ENCODE measurements around the gene RRAS2. TPM values are rescaled to one million over a fixed set of nuclear protein-coding genes. Genes with fewer than 3 reads are reported as not detected.
"Not testable (repeated sequence)": the region's sequence is repeated elsewhere in the genome, so short reads cannot be mapped to it uniquely, and the experiment has no call there.

Gene RRAS2
- total RNA-seq, 1 experiment from 2014 or later = 193 TPM

- no peak for DNase-seq (ENCODE audit: low read depth)
- in situ Hi-C loops (cut with HindIII; ENCODE audit: low pct_unique_long_range_greater_than_20kb, low sequenced_read_pairs) = no loop called here
Measured at GRCh38 chr11:14318581-14318981, 40.4 kb downstream of the RRAS2 start.

- DNase-seq (ENCODE audit: low read depth) = no peak
- in situ Hi-C loops (cut with HindIII; ENCODE audit: low pct_unique_long_range_greater_than_20kb, low sequenced_read_pairs) = no loop called here
Measured at GRCh38 chr11:14317659-14318325, 41.2 kb downstream of the RRAS2 start.

GRCh38 chr11:14315130-14315529 is 43.9 kb downstream of the RRAS2 start:
- in situ Hi-C loops (cut with HindIII; ENCODE audit: low pct_unique_long_range_greater_than_20kb, low sequenced_read_pairs) = no loop called here
- DNase-seq (ENCODE audit: low read depth) = no peak

- in situ Hi-C loops (cut with HindIII; ENCODE audit: low pct_unique_long_range_greater_than_20kb, low sequenced_read_pairs) = no loop called here
- no peak for DNase-seq (ENCODE audit: low read depth)
Measured at GRCh38 chr11:14314127-14314526, 44.9 kb downstream of the RRAS2 start.

- DNase-seq (ENCODE audit: low read depth) = no peak
- in situ Hi-C loops (cut with HindIII; ENCODE audit: low pct_unique_long_range_greater_than_20kb, low sequenced_read_pairs) = no loop called here
Measured at GRCh38 chr11:14312736-14313438, 46.1 kb downstream of the RRAS2 start.

GRCh38 chr11:14310679-14311078 is 48.3 kb downstream of the RRAS2 start:
- in situ Hi-C loops (cut with HindIII; ENCODE audit: low pct_unique_long_range_greater_than_20kb, low sequenced_read_pairs) = no loop called here
- no peak for DNase-seq (ENCODE audit: low read depth)

GRCh38 chr11:14309425-14310192 is 49.4 kb downstream of the RRAS2 start:
- in situ Hi-C loops (cut with HindIII; ENCODE audit: low pct_unique_long_range_greater_than_20kb, low sequenced_read_pairs) = no loop called here
- no peak for DNase-seq (ENCODE audit: low read depth)

GRCh38 chr11:14308897-14309387 is 50.0 kb downstream of the RRAS2 start:
- no peak for DNase-seq (ENCODE audit: low read depth)
- in situ Hi-C loops (cut with HindIII; ENCODE audit: low pct_unique_long_range_greater_than_20kb, low sequenced_read_pairs) = no loop called here

GRCh38 chr11:14308114-14308896 is 50.7 kb downstream of the RRAS2 start:
- DNase-seq (ENCODE audit: low read depth) = peak; percentile 25
- in situ Hi-C loops (cut with HindIII; ENCODE audit: low pct_unique_long_range_greater_than_20kb, low sequenced_read_pairs) = no loop called here

- DNase-seq (ENCODE audit: low read depth) = no peak
- in situ Hi-C loops (cut with HindIII; ENCODE audit: low pct_unique_long_range_greater_than_20kb, low sequenced_read_pairs) = no loop called here
Measured at GRCh38 chr11:14306481-14306880, 52.5 kb downstream of the RRAS2 start.

- in situ Hi-C loops (cut with HindIII; ENCODE audit: low pct_unique_long_range_greater_than_20kb, low sequenced_read_pairs) = no loop called here
- DNase-seq (ENCODE audit: low read depth) = no peak
Measured at GRCh38 chr11:14305649-14306048, 53.3 kb downstream of the RRAS2 start.

GRCh38 chr11:14304601-14305000 is 54.4 kb downstream of the RRAS2 start:
- DNase-seq (ENCODE audit: low read depth) = no peak
- in situ Hi-C loops (cut with HindIII; ENCODE audit: low pct_unique_long_range_greater_than_20kb, low sequenced_read_pairs) = no loop called here

- peak; percentile 56 for DNase-seq (ENCODE audit: low read depth)
- in situ Hi-C loops (cut with HindIII; ENCODE audit: low pct_unique_long_range_greater_than_20kb, low sequenced_read_pairs) = no loop called here
Measured at GRCh38 chr11:14300661-14301304, 58.2 kb downstream of the RRAS2 start.

GRCh38 chr11:14299921-14300320 is 59.1 kb downstream of the RRAS2 start:
- in situ Hi-C loops (cut with HindIII; ENCODE audit: low pct_unique_long_range_greater_than_20kb, low sequenced_read_pairs) = no loop called here
- DNase-seq (ENCODE audit: low read depth) = no peak

GRCh38 chr11:14290422-14290821 is 68.6 kb downstream of the RRAS2 start:
- in situ Hi-C loops (cut with HindIII; ENCODE audit: low pct_unique_long_range_greater_than_20kb, low sequenced_read_pairs) = no loop called here
- DNase-seq (ENCODE audit: low read depth) = no peak

- in situ Hi-C loops (cut with HindIII; ENCODE audit: low pct_unique_long_range_greater_than_20kb, low sequenced_read_pairs) = no loop called here
Measured at GRCh38 chr11:14288189-14288935, 70.6 kb downstream of the RRAS2 start.

GRCh38 chr11:14278869-14279268 is 80.1 kb downstream of the RRAS2 start:
- DNase-seq (ENCODE audit: low read depth); in situ Hi-C loops (cut with HindIII; ENCODE audit: low pct_unique_long_range_greater_than_20kb, low sequenced_read_pairs): not testable (repeated sequence)

More at GRCh38 chr11:14288189-14288935, 70.6 kb downstream of the RRAS2 start:
- DNase-seq (ENCODE audit: low read depth) = peak; percentile 68
